Measurements from ENCODE around the gene MRPL58.
"Not testable (repeated sequence)": the region's sequence is repeated elsewhere in the genome, so short reads cannot be mapped to it uniquely, and the experiment has no call there.

Gene MRPL58

GRCh38 chr17:75041656-75042280 is 29.3 kb downstream of the MRPL58 start:
- H3K36me3 ChIP-seq (ENCODE audit: low read length) = no peaks in the 10 kb centered on the region
- H3K27ac ChIP-seq (ENCODE audit: low read depth, low read length) = no peak overlapping the region
- H4K20me1 ChIP-seq (ENCODE audit: low read depth, low read length) = no peaks in the 10 kb centered on the region
- no peak overlapping the region for H2AFZ ChIP-seq (ENCODE audit: low read depth, low read length, severe bottlenecking)
- H3K9ac ChIP-seq (ENCODE audit: low read length) = no peak overlapping the region
- no peaks in the 10 kb centered on the region for H3K9me3 ChIP-seq (ENCODE audit: insufficient read depth, low read length)
- TF ChIP-seq CTCF (IDR thresholded peaks at IDR 0.05; ENCODE audit: insufficient read depth, low read length, poor library complexity, severe bottlenecking) = no peak
- no peak for TF ChIP-seq EZH2phosphoT487 (conservative IDR thresholded peaks at IDR 0.05; ENCODE audit: low read length)
- no peaks in the 10 kb centered on the region for H3K27me3 ChIP-seq (ENCODE audit: low read length)
- H3F3A ChIP-seq (ENCODE audit: insufficient read depth) = no peaks in the 10 kb centered on the region; the same call in 1 of the 2 replicates
- H3K9me2 ChIP-seq (replicated peaks; ENCODE audit: insufficient read depth, low read length) = no peaks in the 10 kb centered on the region
- peaks cover 9% of the 10 kb centered on the region for H3K79me2 ChIP-seq (ENCODE audit: insufficient read depth, low read length)
- H3K4me3 ChIP-seq (ENCODE audit: insufficient read depth, low read length, poor library complexity, severe bottlenecking) = no peak overlapping the region
- H3K4me2 ChIP-seq (ENCODE audit: low read depth, low read length, poor library complexity, severe bottlenecking) = no peak overlapping the region

GRCh38 chr17:75043789-75044188 is 31.3 kb downstream of the MRPL58 start:
- not testable (repeated sequence) for H3K36me3 ChIP-seq (ENCODE audit: low read length); H3K9ac ChIP-seq (ENCODE audit: low read length); H3K4me2 ChIP-seq (ENCODE audit: low read depth, low read length, poor library complexity, severe bottlenecking); H3K4me3 ChIP-seq (ENCODE audit: insufficient read depth, low read length, poor library complexity, severe bottlenecking); H3F3A ChIP-seq (ENCODE audit: insufficient read depth); H3K9me3 ChIP-seq (ENCODE audit: insufficient read depth, low read length); H3K79me2 ChIP-seq (ENCODE audit: insufficient read depth, low read length); H4K20me1 ChIP-seq (ENCODE audit: low read depth, low read length); H3K9me2 ChIP-seq (replicated peaks; ENCODE audit: insufficient read depth, low read length); H3K27me3 ChIP-seq (ENCODE audit: low read length); H3K27ac ChIP-seq (ENCODE audit: low read depth, low read length); H2AFZ ChIP-seq (ENCODE audit: low read depth, low read length, severe bottlenecking)

- no peak overlapping the region for H2AFZ ChIP-seq (ENCODE audit: low read depth, low read length, severe bottlenecking)
- no peak overlapping the region for H3K4me3 ChIP-seq (ENCODE audit: insufficient read depth, low read length, poor library complexity, severe bottlenecking)
- no peaks in the 10 kb centered on the region for H4K20me1 ChIP-seq (ENCODE audit: low read depth, low read length)
- H3K9ac ChIP-seq (ENCODE audit: low read length) = no peak overlapping the region
- no peak overlapping the region for H3K4me2 ChIP-seq (ENCODE audit: low read depth, low read length, poor library complexity, severe bottlenecking)
- peaks cover 9% of the 10 kb centered on the region for H3K79me2 ChIP-seq (ENCODE audit: insufficient read depth, low read length)
- H3K9me3 ChIP-seq (ENCODE audit: insufficient read depth, low read length) = no peaks in the 10 kb centered on the region
- 0 out of 2 replicates have a peak, but pooled peaks cover 4% of the 10 kb centered on the region for H3F3A ChIP-seq (ENCODE audit: insufficient read depth)
- no peaks in the 10 kb centered on the region for H3K36me3 ChIP-seq (ENCODE audit: low read length)
- TF ChIP-seq CTCF (IDR thresholded peaks at IDR 0.05; ENCODE audit: insufficient read depth, low read length, poor library complexity, severe bottlenecking) = no peak
- no peak for TF ChIP-seq EZH2phosphoT487 (conservative IDR thresholded peaks at IDR 0.05; ENCODE audit: low read length)
- H3K27me3 ChIP-seq (ENCODE audit: low read length) = no peaks in the 10 kb centered on the region
- no peak overlapping the region for H3K27ac ChIP-seq (ENCODE audit: low read depth, low read length)
- no peaks in the 10 kb centered on the region for H3K9me2 ChIP-seq (replicated peaks; ENCODE audit: insufficient read depth, low read length)
Observed at GRCh38 chr17:75044716-75045115, 32.2 kb downstream of the MRPL58 start.

GRCh38 chr17:75045946-75046406 is 33.5 kb downstream of the MRPL58 start:
- not testable (repeated sequence) for H3K27me3 ChIP-seq (ENCODE audit: low read length); H3K9me3 ChIP-seq (ENCODE audit: insufficient read depth, low read length); H3K79me2 ChIP-seq (ENCODE audit: insufficient read depth, low read length); H3K36me3 ChIP-seq (ENCODE audit: low read length); H3F3A ChIP-seq (ENCODE audit: insufficient read depth); H2AFZ ChIP-seq (ENCODE audit: low read depth, low read length, severe bottlenecking); H4K20me1 ChIP-seq (ENCODE audit: low read depth, low read length); H3K9me2 ChIP-seq (replicated peaks; ENCODE audit: insufficient read depth, low read length); H3K27ac ChIP-seq (ENCODE audit: low read depth, low read length)
- Histone ChIP-seq H3K4me2 (ENCODE audit: low read depth, low read length, poor library complexity, severe bottlenecking) (peak overlapping the region; percentile 53), H3K4me3 (ENCODE audit: insufficient read depth, low read length, poor library complexity, severe bottlenecking) (peak overlapping the region; percentile 96), H3K9ac (ENCODE audit: low read length) (peak overlapping the region; percentile 96)

Data from SU-DHL-6 (cell line).